Stomach (tissue), 9 donors: ENCODE measurements around the gene NTRK2. TPM values are rescaled to one million over a fixed set of nuclear protein-coding genes. Genes with fewer than 3 reads are reported as not detected.
A peak's percentile ranks its signal among the peaks of the same experiment; 100 is the strongest.

Source experiments
- DNase-seq, 2 donors: peaks; one replicate each; pipeline versions ENCODE4 v3.0.0 to v3.0.0-alpha.2; 2013 to 2019
- H3K27ac ChIP-seq, 5 donors: fragments of 200-600 bp in 4 of 5; sonication (generic) in 4 of 5; one replicate each; pipeline ENCODE4 v1.5.1; 2013 to 2019; ENCODE audit warnings: mild to moderate bottlenecking in 1 of 5, moderate library complexity in 1 of 5
- H3K27me3 ChIP-seq, 3 donors: fragments of 200-600 bp; sonication (generic); one replicate each; pipeline ENCODE4 v1.5.1; 2017 to 2019; ENCODE audit warnings: mixed run types in 1 of 3
- H3K36me3 ChIP-seq, 4 donors: fragments of 200-600 bp; sonication (generic); 1 replicate in 3 of 4; 2 replicates in 1 of 4; pipeline ENCODE4 v1.5.1; 2016 to 2019
- H3K4me1 ChIP-seq, 4 donors: fragments of 200-600 bp; sonication (generic); one replicate each; pipeline ENCODE4 v1.5.1; 2016 to 2019
- H3K4me3 ChIP-seq, 4 donors: fragments of 200-600 bp; sonication (generic) in 3 of 4; one replicate each; pipeline ENCODE4 v1.5.1; 2016 to 2019; ENCODE audit warnings: mild to moderate bottlenecking in 1 of 4
- H3K9me3 ChIP-seq, 4 donors: fragments of 200-600 bp; sonication (generic); one replicate each; pipeline ENCODE4 v1.5.1; 2016 to 2019
- EP300 ChIP-seq: sonication (generic); formaldehyde crosslinking; IDR thresholded peaks from one replicate; pipeline ENCODE4 v1.6.1; 2017; ENCODE audit warnings: antibody characterized with exemption
- POLR2A ChIP-seq, 4 donors: fragments of 450-650 bp; IDR thresholded peaks; one replicate each; pipeline ENCODE4 v1.6.1; 2016; ENCODE audit warnings: antibody characterized with exemption in 4 of 4, control low read depth in 2 of 4, mild to moderate bottlenecking in 1 of 4, moderate library complexity in 1 of 4
- POLR2AphosphoS5 ChIP-seq, 3 donors: sonication (generic); formaldehyde crosslinking; IDR thresholded peaks; one replicate each; pipeline ENCODE4 v1.6.1; 2016; ENCODE audit warnings: antibody characterized with exemption in 3 of 3
- WGBS, 5 donors: extraction: QIAGEN DNeasy Blood & Tissue Kit in 3 of 5; methylation state at CpG; one replicate each; pipeline versions ENCODE4 v1.1.5 to v1.1.7; 2013 to 2018; 5-methylcytosine and 5-hydroxymethylcytosine counted together
- intact Hi-C: fragments of 100-400 bp; cut with DNase I; formaldehyde crosslinking; loops from one replicate; pipeline ENCODE4 v1.15.1; 2023; ENCODE audit warnings: low total_unique reads
- polyA plus RNA-seq, 3 donors: library from polyadenylated mRNA; stranded (reverse); fragments of 200-250 nt; gene quantifications; one replicate each; pipeline ENCODE4 v1.2.3, GENCODE V29; 2013
- total RNA-seq, 5 donors: library from RNA; depleted of rRNA; stranded (reverse); fragments of >200 nt; gene quantifications; one replicate each; pipeline versions ENCODE4 v1.1.0 to v1.2.3, GENCODE V29; 2014 to 2016
- TF ChIP-seq, protein P1 (sequence below), 7 experiments: fragments of 450-650 bp in 4 of 7; fragments of 200-600 bp in 3 of 7; sonication (generic) in 3 of 7; IDR thresholded peaks; one replicate each; pipeline ENCODE4 v1.5.1; 2016 to 2019; ENCODE audit warnings: antibody characterized with exemption in 7 of 7, control low read depth in 2 of 7, mild to moderate bottlenecking in 1 of 7
- donor health status: healthy with polysubstance abuse.
- donor health status: Bipolar disorder and iron deficiency.
- donor health status: healthy.

NTRK2 gene
- total and polyA plus RNA-seq, 8 donors = 0.06 to 8.8 (median 2.6) TPM

GRCh38 chr9:84851935-84852585, 182.5 kb downstream of the NTRK2 start:
- Histone ChIP-seq H3K4me1 (peaks cover 0 to 16% (median 7%) of the 10 kb centered on the region in 4 donors), H3K27me3 (no peaks in the 10 kb centered on the region), H3K9me3 (no peaks in the 10 kb centered on the region), H3K4me3 (no peak overlapping the region), H3K36me3 (no peaks in the 10 kb centered on the region), H3K27ac (no peak overlapping the region)
- intact Hi-C loops = no loop called here
- peak; percentile 34 to 41 for DNase-seq
- TF ChIP-seq POLR2AphosphoS5 (IDR thresholded peaks at IDR 0.05) = peak in 1 of 3 donors; percentile 27
- TF ChIP-seq EP300 = no peak
- 41 to 57% (median 52%) methylated on average over 10 of the region's 10 CpGs for WGBS, 5 donors

- Histone ChIP-seq H3K9me3 (no peaks in the 10 kb centered on the region), H3K4me1 (peaks cover 0 to 16% (median 7%) of the 10 kb centered on the region in 4 donors), H3K4me3 (no peak overlapping the region), H3K27me3 (no peaks in the 10 kb centered on the region), H3K36me3 (no peaks in the 10 kb centered on the region), H3K27ac (no peak overlapping the region)
- TF ChIP-seq POLR2AphosphoS5 (IDR thresholded peaks at IDR 0.05) (no peak), EP300 (no peak), POLR2A (IDR thresholded peaks at IDR 0.05) (no peak)
- TF ChIP-seq, protein P1, sequence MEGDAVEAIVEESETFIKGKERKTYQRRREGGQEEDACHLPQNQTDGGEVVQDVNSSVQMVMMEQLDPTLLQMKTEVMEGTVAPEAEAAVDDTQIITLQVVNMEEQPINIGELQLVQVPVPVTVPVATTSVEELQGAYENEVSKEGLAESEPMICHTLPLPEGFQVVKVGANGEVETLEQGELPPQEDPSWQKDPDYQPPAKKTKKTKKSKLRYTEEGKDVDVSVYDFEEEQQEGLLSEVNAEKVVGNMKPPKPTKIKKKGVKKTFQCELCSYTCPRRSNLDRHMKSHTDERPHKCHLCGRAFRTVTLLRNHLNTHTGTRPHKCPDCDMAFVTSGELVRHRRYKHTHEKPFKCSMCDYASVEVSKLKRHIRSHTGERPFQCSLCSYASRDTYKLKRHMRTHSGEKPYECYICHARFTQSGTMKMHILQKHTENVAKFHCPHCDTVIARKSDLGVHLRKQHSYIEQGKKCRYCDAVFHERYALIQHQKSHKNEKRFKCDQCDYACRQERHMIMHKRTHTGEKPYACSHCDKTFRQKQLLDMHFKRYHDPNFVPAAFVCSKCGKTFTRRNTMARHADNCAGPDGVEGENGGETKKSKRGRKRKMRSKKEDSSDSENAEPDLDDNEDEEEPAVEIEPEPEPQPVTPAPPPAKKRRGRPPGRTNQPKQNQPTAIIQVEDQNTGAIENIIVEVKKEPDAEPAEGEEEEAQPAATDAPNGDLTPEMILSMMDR (IDR thresholded peaks at IDR 0.05) = no peak
- intact Hi-C loops = no loop called here
- 67 to 97% (median 83%) methylated on average over 1 of the region's 1 CpG for WGBS, 5 donors
- no peak for DNase-seq
Observed at GRCh38 chr9:84852617-84853301, 183.2 kb downstream of the NTRK2 start.

- H3K27me3 ChIP-seq = no peaks in the 10 kb centered on the region
- DNase-seq = peak in 1 of 2 donors; percentile 65
- H3K27ac ChIP-seq = peak overlapping the region in 1 of 5 donors; percentile 8
- peaks cover 0 to 16% (median 7%) of the 10 kb centered on the region in 4 donors for H3K4me1 ChIP-seq
- intact Hi-C loops = no loop called here
- TF ChIP-seq, protein P1 (IDR thresholded peaks at IDR 0.05) = no peak
- no peak for TF ChIP-seq POLR2AphosphoS5 (IDR thresholded peaks at IDR 0.05)
- TF ChIP-seq EP300 = no peak
- no peak for TF ChIP-seq POLR2A (IDR thresholded peaks at IDR 0.05)
- no peaks in the 10 kb centered on the region for H3K36me3 ChIP-seq
- H3K9me3 ChIP-seq = no peaks in the 10 kb centered on the region
- no peak overlapping the region for H3K4me3 ChIP-seq
- 67 to 84% (median 77%) methylated on average over 4 of the region's 4 CpGs for WGBS, 5 donors
Observed at GRCh38 chr9:84856181-84856632, 186.7 kb downstream of the NTRK2 start.

- no peak for DNase-seq
- H3K27me3 ChIP-seq = no peaks in the 10 kb centered on the region
- H3K9me3 ChIP-seq = no peaks in the 10 kb centered on the region
- H3K4me1 ChIP-seq = peaks cover 0 to 10% (median 3%) of the 10 kb centered on the region in 4 donors
- no peaks in the 10 kb centered on the region for H3K36me3 ChIP-seq
- TF ChIP-seq EP300 = no peak
- TF ChIP-seq POLR2AphosphoS5 (IDR thresholded peaks at IDR 0.05) = no peak
- TF ChIP-seq POLR2A (IDR thresholded peaks at IDR 0.05) = no peak
- TF ChIP-seq, protein P1 (IDR thresholded peaks at IDR 0.05) = no peak
- no peak overlapping the region for H3K4me3 ChIP-seq
- WGBS, 5 donors = 50 to 67% (median 65%) methylated on average over 1 of the region's 1 CpG
- H3K27ac ChIP-seq = peak overlapping the region in 2 of 5 donors; percentile 4 to 30
- intact Hi-C loops = no loop called here
Observed at GRCh38 chr9:84857211-84857610, 187.7 kb downstream of the NTRK2 start.
